ENCODE data around the gene ATP11A. TPM values are rescaled to one million over a fixed set of nuclear protein-coding genes. Genes with fewer than 3 reads are reported as not detected.

The ATP11A gene
- total RNA-seq, 6 experiments from 2014 or later, result 24.3 to 57.4 (median 33.1) TPM

DNA sequence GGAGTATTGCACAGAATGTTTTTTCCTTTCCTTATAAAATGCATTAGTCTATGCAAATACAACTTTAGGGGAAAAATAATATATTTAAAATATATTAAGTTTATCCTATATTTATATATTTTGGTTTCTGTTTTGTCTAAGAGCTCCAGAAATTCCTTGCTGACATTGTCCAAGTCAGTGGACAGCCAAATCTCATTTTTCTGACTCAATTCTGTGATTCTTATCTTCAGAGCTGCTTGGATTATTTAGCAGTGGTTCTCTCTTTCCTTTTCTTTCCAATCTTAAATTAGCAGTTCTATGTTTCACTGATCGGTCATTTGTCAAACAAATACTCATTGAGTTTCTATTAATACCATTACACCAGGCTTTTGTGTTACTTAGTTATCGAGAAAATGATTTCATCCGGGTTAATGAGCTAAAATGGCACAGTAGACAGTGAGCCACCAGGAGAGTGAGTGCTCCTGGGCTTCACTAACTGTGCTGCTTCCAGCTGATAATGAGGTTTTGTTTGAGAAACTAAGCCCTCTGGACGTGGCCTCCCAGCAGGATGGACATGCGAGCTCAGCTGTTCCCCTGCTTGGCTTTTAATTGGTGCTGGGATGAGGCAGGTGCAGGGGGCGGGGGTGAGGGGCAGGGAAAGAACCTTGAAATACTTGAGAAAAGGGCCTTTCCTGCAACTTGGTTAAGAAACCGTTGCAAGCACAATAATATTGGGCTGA is 44.0 kb downstream of the ATP11A start:
- Histone ChIP-seq H3K9me3 (no peaks in the 10 kb centered on the region), H3K27ac (no peak overlapping the region), H3K36me3 (no peaks in the 10 kb centered on the region), H3K4me1 (no peaks in the 10 kb centered on the region), H3K27me3 (no peaks in the 10 kb centered on the region), H3K4me3 (no peak overlapping the region)
- DNase-seq (no peak), ATAC-seq (no peak)
- intact Hi-C loops (cut with DNase I), result no loop called here
- WGBS (ENCODE audit: insufficient coverage, low coverage, low lambda C conversion rate, missing lambda C conversion rate), result 53% methylated on average over 7 of the region's 7 CpGs
- no peak for TF ChIP-seq POLR2A (IDR thresholded peaks at IDR 0.05)
- TF ChIP-seq, protein P1, sequence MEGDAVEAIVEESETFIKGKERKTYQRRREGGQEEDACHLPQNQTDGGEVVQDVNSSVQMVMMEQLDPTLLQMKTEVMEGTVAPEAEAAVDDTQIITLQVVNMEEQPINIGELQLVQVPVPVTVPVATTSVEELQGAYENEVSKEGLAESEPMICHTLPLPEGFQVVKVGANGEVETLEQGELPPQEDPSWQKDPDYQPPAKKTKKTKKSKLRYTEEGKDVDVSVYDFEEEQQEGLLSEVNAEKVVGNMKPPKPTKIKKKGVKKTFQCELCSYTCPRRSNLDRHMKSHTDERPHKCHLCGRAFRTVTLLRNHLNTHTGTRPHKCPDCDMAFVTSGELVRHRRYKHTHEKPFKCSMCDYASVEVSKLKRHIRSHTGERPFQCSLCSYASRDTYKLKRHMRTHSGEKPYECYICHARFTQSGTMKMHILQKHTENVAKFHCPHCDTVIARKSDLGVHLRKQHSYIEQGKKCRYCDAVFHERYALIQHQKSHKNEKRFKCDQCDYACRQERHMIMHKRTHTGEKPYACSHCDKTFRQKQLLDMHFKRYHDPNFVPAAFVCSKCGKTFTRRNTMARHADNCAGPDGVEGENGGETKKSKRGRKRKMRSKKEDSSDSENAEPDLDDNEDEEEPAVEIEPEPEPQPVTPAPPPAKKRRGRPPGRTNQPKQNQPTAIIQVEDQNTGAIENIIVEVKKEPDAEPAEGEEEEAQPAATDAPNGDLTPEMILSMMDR (IDR thresholded peaks at IDR 0.05), result no peak

DNA sequence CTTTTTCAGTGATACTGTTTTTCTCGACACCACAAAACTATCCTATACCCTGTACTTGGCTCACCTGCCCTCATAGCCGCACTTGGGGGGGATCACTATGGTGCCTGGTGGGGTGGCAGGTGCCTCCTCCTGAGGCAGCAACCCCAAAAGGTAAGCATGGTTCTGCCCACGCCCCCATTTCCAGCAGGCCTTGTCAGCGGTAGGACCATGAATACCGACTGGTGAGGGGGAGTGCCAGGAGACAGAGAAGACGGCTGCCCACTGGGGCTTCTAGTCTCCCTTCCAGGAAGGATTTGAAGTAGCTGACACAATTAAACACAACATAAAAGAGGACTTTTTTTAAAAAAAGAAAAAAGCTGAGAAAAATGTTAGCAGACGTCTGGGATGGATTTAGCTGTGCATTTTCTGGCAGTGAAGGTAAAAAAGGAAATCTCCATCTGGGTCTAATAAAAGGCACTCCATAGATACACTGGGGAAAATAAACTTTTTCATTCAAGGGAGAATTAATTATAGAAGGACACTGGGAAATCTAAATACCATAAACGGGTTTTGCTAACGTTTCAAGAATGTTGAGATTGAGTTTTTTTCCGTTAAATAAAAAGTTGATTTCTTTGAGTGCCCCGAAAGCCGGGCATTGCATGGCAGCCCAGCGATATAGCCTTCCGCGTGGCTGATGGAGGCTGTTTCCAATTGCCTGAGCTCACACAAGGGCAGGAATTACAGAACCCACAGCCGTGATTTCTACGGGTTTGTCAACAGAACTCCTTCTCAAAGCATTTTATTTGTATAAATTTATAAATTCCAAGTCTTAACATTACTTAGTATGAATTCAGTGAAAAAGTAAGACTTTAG is 45.1 kb downstream of the ATP11A start:
- DNase-seq (peak in 1 of 3 donors; percentile 40), ATAC-seq (no peak)
- WGBS (ENCODE audit: insufficient coverage, low coverage, low lambda C conversion rate, missing lambda C conversion rate), result 90% methylated on average over 17 of the region's 17 CpGs
- Histone ChIP-seq H3K27ac (no peak overlapping the region), H3K4me3 (no peak overlapping the region), H3K9me3 (no peaks in the 10 kb centered on the region), H3K27me3 (no peaks in the 10 kb centered on the region), H3K36me3 (no peaks in the 10 kb centered on the region), H3K4me1 (no peaks in the 10 kb centered on the region)
- intact Hi-C loops (cut with DNase I), result no loop called here
- TF ChIP-seq, protein P1 (IDR thresholded peaks at IDR 0.05), result no peak
- no peak for TF ChIP-seq POLR2A (IDR thresholded peaks at IDR 0.05)

DNA sequence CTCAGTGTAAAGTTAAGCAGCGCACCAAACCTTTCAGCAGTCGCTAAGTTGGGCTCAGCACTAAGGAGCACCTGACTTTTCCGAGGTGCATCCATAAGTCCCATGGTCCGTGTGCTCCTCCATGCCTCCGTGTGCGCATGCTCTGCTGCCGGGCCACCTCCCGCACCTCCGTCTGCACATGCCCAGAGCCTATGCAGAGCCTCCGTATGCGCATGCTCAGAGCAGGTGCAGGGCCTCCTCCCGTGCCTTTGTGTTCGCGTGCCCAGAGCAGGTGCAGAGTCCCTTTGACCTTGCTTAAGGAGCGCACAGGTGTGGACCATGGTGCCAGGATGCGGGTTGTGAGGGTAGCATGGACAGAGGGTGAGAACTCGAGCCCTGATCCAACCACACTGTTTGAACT is 46.0 kb downstream of the ATP11A start:
- TF ChIP-seq, protein P1 (IDR thresholded peaks at IDR 0.05), result no peak
- TF ChIP-seq POLR2A (IDR thresholded peaks at IDR 0.05), result no peak
- DNase-seq, result no peak
- Histone ChIP-seq H3K9me3 (no peaks in the 10 kb centered on the region), H3K27ac (no peak overlapping the region), H3K4me1 (no peaks in the 10 kb centered on the region), H3K4me3 (no peak overlapping the region), H3K27me3 (no peaks in the 10 kb centered on the region), H3K36me3 (no peaks in the 10 kb centered on the region)
- ATAC-seq, result no peak
- WGBS (ENCODE audit: insufficient coverage, low coverage, low lambda C conversion rate, missing lambda C conversion rate), result 87% methylated on average over 7 of the region's 17 CpGs
- intact Hi-C loops (cut with DNase I), result no loop called here

DNA sequence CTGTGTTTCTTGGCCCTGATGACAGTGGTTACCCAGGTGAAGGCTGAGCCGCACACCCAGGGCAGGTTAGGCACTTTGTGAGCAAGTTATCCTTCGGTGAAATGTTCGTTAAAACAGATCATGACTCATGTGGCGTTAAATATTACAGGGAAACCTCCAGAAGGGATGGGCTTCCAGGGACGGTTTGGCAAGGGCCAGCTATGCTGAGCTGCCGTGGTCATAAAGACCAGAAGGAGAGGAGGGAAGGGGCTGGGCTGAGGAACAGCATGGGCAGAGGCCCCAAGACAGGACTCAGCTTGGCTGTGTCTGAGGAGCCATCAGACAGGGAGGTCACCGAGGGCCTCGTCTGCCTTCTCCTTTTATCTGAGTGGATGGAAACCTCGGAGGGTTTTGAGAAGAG is 47.5 kb downstream of the ATP11A start:
- DNase-seq, result no peak
- intact Hi-C loops (cut with DNase I), result no loop called here
- no peak for ATAC-seq
- Histone ChIP-seq H3K4me1 (no peaks in the 10 kb centered on the region), H3K27me3 (no peaks in the 10 kb centered on the region), H3K4me3 (no peak overlapping the region), H3K27ac (no peak overlapping the region), H3K9me3 (no peaks in the 10 kb centered on the region), H3K36me3 (no peaks in the 10 kb centered on the region)
- WGBS (ENCODE audit: insufficient coverage, low coverage, low lambda C conversion rate, missing lambda C conversion rate), result 96% methylated on average over 3 of the region's 9 CpGs
- no peak for TF ChIP-seq POLR2A (IDR thresholded peaks at IDR 0.05)
- TF ChIP-seq, protein P1 (IDR thresholded peaks at IDR 0.05), result no peak
